NCI-H2227 (cell line): Measurements from ENCODE around the gene PBRM1.
"Not testable (repeated sequence)": the region's sequence is repeated elsewhere in the genome, so short reads cannot be mapped to it uniquely, and the experiment has no call there.

Source experiments
- DNase-seq: peaks from one replicate; lab custom pipeline; 2025; ENCODE audit not compliant: unreplicated experiment; lab: John Stamatoyannopoulos, UW

PBRM1 gene

DNA sequence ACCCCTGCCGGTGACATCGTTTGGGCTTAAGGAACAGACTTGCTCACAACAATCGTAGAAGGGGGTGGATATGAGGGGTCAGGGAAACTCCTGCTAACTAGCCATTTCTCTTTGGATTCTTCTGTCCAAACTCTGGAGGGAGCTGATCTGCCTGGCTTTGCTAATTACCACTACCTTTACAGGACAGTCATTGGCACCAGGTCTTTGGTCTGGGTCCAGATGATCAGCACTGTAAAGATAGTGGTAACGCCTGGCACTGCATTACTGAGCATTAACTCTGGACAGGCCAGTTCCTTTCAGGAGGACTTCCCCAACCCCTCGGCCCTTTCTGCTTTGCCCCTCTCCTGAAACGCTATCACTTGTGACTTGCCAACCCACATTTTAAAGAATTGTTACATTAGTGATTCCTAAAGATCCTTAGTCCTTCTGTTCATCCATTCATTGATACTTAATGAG is 148.5 kb downstream of the PBRM1 start:
- no peak for DNase-seq

DNA sequence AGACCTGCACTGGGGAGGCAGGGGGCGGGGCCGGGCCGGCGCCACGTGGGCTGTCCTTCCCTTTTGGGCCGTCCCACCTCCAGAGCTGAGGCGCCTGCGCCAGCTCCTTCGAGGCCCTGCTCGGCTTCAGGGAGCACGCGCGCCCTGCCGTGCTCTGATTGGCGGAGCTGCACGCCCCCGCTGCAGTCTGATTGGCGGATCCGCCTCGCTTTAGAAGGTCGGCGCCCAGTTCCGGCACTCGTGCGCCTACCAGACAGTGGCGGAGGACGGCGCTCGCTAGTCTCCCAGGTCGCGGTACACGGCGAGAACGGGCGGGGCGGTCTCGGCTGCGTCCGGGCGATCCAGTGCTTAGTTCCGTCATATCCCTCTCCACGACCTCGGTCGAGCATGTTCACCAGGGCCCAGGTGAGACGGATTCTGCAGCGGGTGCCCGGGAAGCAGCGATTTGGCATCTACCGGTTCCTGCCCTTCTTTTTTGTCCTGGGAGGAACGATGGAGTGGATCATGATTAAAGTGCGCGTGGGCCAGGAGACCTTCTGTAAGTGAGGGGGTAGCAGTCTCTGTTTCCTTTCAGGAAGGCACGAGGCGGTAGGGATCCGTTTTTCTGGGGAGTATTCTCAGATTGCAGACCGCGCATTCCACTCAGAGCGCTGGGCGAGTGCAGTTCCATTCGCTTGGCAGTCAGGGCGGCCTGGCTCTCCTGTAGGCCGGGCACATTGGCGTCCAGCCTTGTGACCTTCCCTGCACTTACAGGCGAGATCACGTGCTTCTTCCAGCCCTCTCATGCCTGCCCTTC is 149.1 kb downstream of the PBRM1 start, which contains the start of gene UQCC5:
Gene UQCC5, plus strand, starts transcription at position 237 of the 796 bp plus-strand sequence. Its CDS starts 151 bp downstream, at position 388.
- peak; percentile 97 for DNase-seq

DNA sequence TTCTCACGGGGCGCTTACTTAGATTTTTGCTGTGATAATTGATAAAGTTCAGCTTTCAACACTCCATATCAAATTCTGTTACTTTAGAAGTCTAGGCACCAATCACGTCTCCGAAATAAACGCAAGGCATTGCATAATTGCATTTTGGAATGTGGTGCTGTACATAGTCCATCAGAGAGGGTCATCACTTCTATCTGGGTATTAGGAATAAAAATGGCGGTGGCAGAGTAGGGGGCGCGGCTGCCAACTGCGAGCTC is 149.7 kb downstream of the PBRM1 start:
- no peak for DNase-seq

DNA sequence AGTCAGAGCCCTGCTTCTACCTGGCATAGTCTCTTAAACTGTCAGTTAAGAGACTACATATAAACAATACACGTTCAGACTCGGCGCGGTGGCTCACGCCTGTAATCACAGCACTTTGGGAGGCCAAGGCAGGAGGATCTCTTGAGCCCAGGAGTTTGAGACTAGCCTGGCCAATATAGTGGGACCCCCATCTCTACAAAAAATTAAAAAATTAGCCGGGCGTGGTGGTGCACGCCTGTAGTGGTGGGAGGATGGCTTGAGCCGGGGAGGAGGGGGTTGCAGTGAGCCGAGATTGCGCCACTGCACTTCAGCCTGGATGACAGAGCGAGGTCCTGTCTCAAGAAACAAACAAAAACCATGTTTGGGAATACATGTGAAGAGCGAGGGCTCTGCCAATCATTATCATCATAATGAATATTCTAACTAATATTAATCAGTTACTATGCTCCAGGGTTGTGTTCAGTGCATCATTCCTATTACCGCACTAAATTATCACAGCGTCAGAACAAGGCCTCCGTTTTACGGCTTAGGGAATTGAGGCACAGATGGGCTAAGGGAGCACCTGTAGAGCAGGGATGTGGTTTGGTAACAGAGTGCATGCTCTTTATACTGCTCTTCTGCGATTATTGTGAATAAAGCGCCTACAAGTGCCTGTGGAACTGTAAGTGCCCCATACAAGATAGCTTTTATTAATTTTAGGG is 150.2 kb downstream of the PBRM1 start:
- DNase-seq = no peak

DNA sequence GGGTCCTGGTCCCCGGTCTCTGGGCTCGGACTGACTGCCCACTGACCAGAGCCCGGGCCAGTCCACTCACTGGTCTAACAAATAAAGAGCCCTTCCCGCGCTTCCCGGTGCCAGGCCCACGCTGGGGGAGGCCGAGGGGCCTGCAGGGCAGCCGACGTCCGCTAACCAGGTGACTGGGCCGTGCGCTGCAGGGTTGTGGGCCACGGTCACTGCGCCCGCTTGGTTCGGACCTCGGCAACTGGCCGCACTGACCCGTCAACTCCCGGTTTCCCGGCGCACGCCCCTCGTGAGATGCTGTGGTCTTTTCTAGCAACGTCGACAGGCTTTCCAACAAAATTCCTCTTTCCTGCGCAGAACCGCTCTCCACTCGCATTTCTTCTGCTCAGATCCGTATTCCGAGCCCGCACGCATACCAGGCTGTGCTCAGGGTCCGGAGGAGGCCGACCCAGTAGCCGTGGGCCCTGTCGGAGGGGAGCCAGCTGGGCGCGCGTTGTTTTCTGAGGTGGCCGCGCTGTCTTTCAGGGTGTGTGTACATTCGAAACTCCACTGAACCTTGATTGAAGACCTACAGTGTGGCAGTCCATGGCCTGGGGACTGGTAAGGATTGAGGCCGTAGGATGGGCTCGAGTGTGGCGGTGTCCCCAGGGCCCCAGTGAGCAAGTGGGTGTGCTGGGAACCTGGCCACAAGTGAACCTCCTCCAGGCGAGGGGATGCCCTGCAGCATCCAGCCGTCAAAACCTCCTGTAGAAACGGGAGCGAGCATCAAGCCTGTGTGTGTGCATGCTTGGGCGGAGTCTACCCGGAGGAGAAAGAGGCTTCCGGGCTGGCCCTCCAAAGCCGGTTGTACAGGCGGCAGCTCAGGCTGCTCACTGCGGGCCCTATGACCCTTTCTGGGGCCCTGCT is 151.2 kb downstream of the PBRM1 start:
- DNase-seq = peak; percentile 60

DNA sequence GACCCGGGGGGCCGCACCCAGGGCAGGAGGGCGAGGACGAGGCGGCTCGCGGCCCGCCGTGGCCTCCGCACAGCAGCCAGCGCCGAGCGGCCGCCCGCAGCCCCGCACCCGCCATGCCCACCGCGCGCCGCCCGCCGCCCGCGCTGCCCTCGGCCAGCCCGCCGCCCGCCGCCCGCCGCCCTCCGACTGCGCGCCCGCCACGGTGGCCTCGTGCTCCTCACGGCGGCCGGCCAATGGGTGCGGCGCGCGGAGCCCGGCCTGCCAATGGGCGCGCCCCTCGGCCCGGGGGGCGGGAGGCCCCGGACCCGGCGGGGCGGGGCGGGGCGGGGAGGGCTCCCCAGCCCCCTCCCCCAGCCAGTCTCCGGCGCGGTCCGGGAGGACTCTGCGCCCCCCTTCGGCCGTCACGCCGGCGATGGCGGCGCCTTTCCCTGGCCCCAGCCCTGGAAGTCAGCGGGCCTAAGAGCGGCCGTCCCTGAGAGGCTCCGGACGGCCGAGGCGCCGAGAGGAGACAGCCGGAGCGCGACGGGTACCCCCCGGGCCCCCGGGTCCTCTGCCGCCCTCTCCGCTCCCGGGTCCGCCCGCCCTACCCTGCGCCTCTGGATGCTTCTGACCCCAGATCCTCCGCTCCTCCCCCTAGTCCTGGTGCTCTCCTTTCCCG is 152.0 kb downstream of the PBRM1 start, which contains the start of gene NT5DC2:
Gene NT5DC2, minus strand, starts transcription at position 235 of the 658 bp plus-strand sequence. Its CDS starts 120 bp downstream, at position 115.
- peak; percentile 85 for DNase-seq

DNA sequence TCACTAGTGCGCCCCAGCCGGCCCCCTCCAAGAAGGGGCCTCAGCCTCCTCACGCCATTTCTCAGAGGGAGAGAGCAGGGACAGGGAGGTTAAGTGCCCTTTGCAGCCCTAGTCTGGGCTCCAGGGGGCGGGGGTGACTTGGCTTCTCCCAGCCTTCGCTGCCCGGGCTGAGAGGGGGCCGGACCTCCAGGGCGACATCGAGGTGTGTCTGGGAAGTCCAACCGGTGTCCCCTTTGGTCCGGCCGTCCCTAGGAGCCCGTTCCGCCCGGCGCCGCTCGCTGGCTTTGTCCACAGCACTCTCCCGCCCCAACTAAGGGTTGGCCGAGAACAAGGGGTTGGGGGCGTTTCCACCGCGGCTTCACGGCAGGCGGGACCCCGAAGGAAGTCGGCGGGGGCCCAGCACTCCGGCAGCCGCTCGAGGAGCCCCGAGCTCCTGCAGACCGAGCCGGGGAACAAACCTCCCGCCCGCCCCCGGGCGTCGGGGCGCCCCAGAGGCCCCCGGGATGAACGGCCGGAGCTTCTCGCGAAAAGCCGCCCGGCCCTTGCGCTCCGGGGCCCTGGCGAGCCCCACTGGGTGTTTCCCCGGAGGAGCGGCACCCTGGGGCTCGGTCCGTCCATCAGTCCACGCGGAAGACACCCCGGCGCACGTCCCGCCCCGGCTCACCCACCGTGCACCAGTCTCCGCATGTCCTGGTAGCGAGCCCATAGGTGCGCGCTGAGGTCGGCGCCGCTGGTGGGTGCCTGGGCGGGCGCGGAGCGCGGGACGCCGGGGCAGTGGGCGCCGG is 152.7 kb downstream of the PBRM1 start:
- DNase-seq = peak; percentile 35

DNA sequence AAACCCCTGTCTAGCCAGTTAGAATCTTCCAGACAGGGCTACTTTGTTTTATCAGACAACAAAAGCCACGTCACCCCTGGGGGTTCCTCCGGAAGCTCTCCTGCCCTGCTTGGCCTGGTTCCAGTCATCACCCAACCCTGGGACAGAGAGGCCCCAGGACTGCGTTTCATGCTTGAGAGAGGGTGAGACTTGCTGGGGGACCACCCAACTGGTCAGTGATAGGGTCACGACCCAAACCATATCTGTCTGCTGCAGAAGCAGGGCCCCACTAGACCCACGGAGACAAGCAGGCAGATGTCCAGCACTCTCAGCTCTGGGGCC is 153.2 kb downstream of the PBRM1 start:
- DNase-seq = no peak

DNA sequence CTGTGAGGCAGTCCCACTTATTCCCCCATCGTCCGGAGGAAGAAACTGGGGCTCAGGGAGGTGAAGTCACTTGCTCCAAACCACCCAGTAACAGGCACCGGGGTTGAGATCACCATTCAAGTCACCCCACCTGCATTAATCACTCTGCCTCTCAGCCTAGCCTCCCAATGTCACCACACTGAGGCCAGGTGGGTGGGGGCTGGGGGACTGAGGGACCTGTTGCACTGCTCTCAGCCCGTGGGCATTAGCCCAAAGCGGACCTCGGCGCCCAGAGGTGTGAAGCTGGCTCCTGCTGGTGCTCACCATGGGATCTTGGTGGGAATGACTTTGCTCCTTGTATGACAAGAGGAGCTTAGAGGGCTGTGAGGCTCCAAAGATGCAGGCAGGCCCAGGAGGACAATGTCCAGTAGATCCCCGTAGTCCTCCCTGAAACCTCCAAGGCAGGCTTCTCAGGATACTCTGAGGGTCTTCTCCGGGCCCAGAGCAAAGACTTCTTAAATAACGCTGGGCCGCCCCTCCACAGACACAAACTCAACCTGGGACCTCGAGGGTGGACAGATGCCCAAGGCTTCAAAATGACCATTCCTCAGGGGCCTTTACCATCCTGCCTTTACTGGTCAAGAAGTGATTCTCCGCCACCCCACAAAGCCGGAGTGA is 153.7 kb downstream of the PBRM1 start:
- no peak for DNase-seq

DNA sequence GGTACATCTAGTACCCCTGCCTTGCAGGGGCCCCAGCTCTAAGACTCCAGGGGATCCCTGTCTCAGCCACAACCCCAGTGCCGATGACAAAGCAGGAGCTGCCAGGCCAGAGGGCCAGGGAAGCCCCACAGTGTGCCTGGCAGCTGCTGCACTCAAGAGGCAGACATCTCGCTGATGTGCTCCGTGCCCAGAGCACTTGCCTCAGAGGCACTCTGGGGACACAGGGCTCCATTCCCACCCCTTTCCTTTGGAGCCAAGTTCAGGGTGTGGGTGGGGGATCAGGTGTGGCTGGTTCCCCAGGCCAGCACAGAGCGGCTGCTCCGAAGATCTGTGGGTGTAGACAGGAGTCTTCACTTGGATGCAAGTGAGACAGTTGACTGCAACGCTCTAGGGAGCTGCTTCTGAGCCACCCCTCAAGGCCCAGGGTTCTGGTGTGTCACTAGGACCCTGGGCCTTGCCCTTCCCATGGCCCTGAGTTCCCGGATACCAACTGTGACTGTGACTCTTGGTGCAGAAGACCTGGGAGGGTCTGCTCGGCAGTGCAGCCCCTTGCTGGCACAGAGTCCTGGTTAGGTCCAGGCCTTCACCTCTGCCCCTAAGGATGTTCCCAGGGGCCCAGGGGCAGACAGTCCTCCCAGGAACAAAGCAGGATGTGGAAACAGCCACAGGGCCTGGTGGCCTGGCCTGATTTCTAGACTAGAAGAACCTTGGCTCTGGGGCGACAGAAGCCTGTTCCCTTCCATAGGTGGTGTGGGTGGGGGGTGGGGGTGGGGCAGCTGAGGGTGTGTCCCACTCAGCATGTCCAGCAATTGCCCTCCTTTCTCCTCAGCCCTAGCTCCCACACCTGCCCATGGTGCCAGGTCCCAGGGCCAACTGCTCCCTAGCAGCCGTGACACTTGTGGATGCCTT is 154.5 kb downstream of the PBRM1 start:
- DNase-seq = no peak

DNA sequence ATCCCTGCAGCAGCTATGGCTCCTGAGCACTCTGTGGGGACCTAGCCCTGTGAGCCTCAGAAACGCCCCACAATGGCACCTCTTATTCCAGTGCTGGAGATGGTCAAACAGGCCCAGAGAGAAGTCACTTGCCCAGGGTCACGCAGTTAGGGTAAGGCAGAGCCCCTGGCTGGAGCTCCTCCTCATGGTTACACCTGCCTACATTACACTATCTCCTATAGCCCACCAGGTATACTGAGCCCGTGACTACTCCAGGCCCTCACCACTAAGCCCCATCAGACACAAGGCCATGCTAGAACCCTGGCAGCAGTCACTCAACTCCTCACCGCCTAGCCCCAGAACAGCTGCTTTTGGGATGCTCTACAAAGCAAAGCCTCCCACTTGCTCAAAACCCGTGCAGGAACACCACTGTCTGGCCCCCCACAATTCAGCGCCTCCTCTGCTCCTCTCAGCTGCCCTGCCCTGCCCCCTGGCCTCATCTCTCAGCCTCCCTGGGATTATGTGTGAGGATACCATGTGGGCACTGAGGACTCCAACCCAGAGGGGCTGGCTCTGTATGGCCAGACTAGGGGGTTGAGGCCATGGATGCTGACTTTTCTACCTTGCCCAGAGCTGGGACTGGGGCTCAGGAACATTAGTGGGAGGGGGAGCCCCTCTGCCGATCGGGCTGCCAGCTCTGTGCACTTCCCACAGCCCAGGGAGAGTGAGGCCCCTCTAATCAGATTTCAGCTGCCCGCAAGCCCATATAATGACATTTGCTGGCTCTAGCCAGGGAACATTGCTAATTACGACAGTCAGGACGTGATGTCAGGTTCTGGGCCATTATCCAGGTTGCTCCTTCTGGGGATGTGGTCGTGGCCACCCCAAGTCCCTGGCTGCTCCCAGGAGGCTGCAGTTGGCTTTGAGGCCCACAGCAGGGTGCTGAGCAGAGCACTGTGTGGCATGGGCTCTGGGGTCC is 156.1 kb downstream of the PBRM1 start:
- no peak for DNase-seq

DNA sequence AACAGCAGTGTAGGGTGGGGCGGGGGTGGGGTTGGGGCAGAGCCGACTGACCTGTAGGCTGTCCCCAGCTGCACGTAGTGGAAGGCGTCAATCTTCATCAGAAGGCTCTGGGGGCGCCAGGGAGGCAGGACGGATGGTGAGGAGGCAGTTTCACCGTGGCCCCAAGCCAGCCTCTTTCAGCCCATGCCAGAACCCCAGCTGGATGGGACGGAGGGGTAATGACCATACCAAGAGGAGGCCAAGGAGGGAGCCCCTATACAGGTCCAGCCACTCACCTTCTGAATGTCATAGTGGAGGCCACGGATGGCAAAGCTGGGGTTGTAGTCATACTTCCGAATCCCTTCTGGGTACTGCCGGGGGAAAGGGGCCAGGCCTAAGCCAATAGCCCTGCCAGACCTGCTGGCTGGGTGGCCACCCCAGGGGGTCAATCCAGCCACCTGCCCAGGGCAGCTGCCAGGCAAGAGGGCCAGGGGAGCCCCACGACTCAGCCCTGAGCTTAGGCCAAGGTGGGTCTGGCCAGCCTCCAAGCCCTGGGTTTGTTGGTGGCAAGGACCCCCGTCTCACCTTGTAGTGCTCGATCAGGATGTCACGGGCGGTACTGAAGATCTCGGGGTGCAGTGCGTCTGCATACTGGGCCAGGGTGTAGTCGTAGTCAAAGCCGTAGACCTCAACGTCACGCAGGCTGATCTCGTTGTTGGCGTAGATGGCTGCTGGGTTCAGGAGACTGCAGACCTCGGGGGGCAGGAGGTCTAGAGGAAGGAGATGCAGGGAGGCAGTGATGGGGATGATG is 156.9 kb downstream of the PBRM1 start:
- no peak for DNase-seq

DNA sequence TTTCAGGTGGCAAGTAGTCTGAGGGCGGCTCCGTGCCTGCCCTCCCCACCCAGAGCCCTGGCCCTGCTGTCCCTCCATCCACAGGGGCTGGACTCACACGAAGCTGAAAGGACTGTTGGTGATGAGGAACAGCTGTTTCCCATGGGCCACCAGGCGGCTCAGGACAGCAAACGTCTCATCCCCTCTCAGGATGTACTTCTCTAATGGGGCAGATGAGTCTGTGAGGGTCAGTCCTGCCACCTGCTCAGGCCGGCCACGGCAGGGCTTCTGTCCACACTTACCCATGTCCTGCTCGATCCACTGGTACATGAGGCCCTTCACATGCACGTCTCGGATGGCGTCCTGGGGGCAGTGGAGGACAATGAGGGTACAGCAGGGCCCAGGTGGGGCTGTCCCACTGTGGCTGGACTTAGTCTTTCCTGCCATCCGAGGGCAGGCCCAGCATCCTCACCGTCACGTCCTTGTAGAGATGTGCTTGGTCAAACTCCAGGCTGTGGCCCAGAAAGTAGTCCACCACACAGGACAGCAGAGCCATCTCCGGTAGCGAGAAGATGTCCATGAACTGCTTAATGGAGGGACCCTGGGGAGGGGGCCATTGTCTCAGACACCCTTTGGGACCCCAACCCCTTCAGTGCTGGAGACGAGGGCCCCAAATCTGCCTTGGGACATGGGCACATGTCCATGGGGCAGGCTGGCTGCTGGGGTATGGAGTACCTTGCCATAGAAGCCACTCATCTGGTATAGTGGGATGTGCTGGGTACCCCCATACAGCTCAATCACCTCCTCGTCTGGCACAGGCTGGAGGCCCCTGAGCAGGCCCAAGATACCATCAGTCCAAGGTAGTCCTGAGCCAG is 157.8 kb downstream of the PBRM1 start:
- DNase-seq = no peak

DNA sequence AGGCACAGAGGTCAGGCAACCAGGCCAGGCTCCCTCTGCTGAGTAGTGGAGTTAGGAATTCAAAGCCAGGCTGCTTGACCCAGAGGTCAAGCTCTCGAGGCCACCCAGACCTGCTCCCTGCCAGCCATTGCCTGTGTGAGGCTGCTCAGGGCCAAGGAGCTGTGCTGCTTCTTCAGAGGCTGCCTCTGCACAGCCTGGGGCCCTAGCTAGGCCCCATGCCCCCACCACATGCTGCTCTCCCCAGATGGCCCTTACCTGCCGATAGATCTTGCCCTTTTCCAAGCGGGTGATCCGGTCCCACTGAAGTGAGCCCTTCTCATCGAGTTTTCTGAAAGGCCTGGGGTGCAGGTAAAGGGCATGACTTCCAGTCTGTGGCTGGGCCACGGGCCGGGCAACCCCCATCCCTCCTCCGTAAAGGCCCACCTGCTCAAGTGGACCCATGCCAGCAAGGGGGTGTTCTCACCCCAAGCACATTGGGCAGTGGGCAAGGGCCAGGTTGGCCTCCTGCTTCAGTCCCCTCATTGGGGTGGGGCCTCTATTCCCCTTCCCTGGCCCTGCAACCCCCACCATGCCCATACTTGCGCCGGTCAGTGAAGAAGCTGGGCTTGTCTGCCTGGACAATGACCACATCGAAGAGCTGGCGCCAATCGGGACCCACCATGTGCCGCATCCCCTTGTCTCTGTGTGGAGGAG is 158.5 kb downstream of the PBRM1 start:
- DNase-seq = no peak

DNA sequence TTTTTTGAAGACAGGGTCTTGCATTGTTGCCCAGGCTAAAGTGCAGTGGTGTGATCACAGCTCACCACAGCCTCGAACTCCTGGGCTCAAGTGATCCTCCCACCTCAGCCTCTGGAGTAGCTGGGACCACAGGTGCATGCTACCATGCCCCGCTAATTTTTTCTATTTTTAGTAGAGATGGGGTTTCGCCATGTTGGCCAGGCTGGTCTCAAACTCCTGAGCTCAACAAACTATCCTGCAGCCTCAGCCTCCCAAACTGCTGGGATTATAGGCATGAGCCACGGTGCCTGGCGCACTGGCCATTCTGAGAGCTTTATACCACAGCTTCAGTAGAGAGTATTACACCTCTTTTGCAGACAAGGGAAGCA is 159.1 kb downstream of the PBRM1 start:
- not testable (repeated sequence) for DNase-seq
